Suppressor macrophage (primary cell): ENCODE measurements around the gene RALGAPA1.
"Not testable (repeated sequence)": the region's sequence is repeated elsewhere in the genome, so short reads cannot be mapped to it uniquely, and the experiment has no call there.

ENCODE experiments used
- DNase-seq, 4 experiments: peaks; one replicate each; pipeline ENCODE4 v3.0.0-alpha.2; 2020 to 2022

Gene RALGAPA1

GRCh38 chr14:35696575-35696974 is 112.5 kb downstream of the RALGAPA1 start:
- no peak for DNase-seq

GRCh38 chr14:35696119-35696518 is 113.0 kb downstream of the RALGAPA1 start:
- DNase-seq: no peak

GRCh38 chr14:35695647-35696046 is 113.4 kb downstream of the RALGAPA1 start:
- DNase-seq: no peak

- no peak for DNase-seq
Measured at GRCh38 chr14:35695072-35695471, 114.0 kb downstream of the RALGAPA1 start.

GRCh38 chr14:35689000-35689460 is 120.1 kb downstream of the RALGAPA1 start:
- no peak for DNase-seq

GRCh38 chr14:35688126-35688826 is 120.8 kb downstream of the RALGAPA1 start:
- no peak for DNase-seq

GRCh38 chr14:35687335-35687939 is 121.7 kb downstream of the RALGAPA1 start:
- peak; percentile 52 to 76 (median 64) for DNase-seq

- not testable (repeated sequence) for DNase-seq
Measured at GRCh38 chr14:35683688-35684087, 125.4 kb downstream of the RALGAPA1 start.

- no peak for DNase-seq
Measured at GRCh38 chr14:35682802-35683201, 126.3 kb downstream of the RALGAPA1 start.

GRCh38 chr14:35678403-35679028 is 130.6 kb downstream of the RALGAPA1 start:
- DNase-seq: peak; percentile 28 to 64 (median 46)

GRCh38 chr14:35669782-35670181 is 139.3 kb downstream of the RALGAPA1 start:
- DNase-seq: no peak

- DNase-seq: no peak
Measured at GRCh38 chr14:35666429-35667043, 142.6 kb downstream of the RALGAPA1 start.

GRCh38 chr14:35661875-35662274 is 147.2 kb downstream of the RALGAPA1 start:
- no peak for DNase-seq

- DNase-seq: no peak
Measured at GRCh38 chr14:35653045-35653444, 156.1 kb downstream of the RALGAPA1 start.

GRCh38 chr14:35643513-35643912 is 165.6 kb downstream of the RALGAPA1 start:
- DNase-seq: no peak

GRCh38 chr14:35637851-35638250 is 171.2 kb downstream of the RALGAPA1 start:
- DNase-seq: no peak

- no peak for DNase-seq
Measured at GRCh38 chr14:35637269-35637668, 171.8 kb downstream of the RALGAPA1 start.

GRCh38 chr14:35632676-35633075 is 176.4 kb downstream of the RALGAPA1 start:
- peak; percentile 47 to 80 (median 62) for DNase-seq

- DNase-seq: no peak
Measured at GRCh38 chr14:35632271-35632670, 176.8 kb downstream of the RALGAPA1 start.

GRCh38 chr14:35631071-35631805 is 177.9 kb downstream of the RALGAPA1 start:
- DNase-seq: no peak

GRCh38 chr14:35628989-35629388 is 180.1 kb downstream of the RALGAPA1 start:
- DNase-seq: no peak

- not testable (repeated sequence) for DNase-seq
Measured at GRCh38 chr14:35626947-35627346, 182.1 kb downstream of the RALGAPA1 start.

- DNase-seq: not testable (repeated sequence)
Measured at GRCh38 chr14:35621996-35622395, 187.1 kb downstream of the RALGAPA1 start.
